T-cell (primary cell): ENCODE data around the gene DTNB. TPM values are rescaled to one million over a fixed set of nuclear protein-coding genes. Genes with fewer than 3 reads are reported as not detected.

ENCODE experiments used
- ATAC-seq, 4 experiments: fragments of 200-7000 bp in 3 of 4; fragments of 150-1000 bp in 1 of 4; cut with Tn5 transposase; replicated peaks in 1 of 4; 1 replicate in 3 of 4; 2 replicates in 1 of 4; pipeline ENCODE4 v1.10.0; 2021; ENCODE audit warnings: moderate library complexity in 3 of 4, mild to moderate bottlenecking in 2 of 4, moderate number of reproducible peaks in 1 of 4
- CTCF ChIA-PET, 2 donors: fragments of 300-600 bp; sonication (Branson Sonifier 250); formaldehyde crosslinking; loops; one replicate each; lab custom pipeline; 2022; ENCODE audit warnings: antibody characterized with exemption in 2 of 2; lab: Charles Lee
- POLR2A ChIA-PET, 2 donors: fragments of 300-600 bp; sonication (Branson Sonifier 250); formaldehyde crosslinking; loops; one replicate each; lab custom pipeline; 2022; ENCODE audit warnings: antibody characterized with exemption in 2 of 2; lab: Charles Lee
- DNase-seq, 35 experiments: peaks; one replicate each; pipeline versions ENCODE4 v3.0.0 to v3.0.0-alpha.2; 2013 to 2023
- H3K27ac ChIP-seq: one replicate; pipeline ENCODE4 v1.5.1; 2013; ENCODE audit warnings: low read length
- H3K27me3 ChIP-seq, 2 experiments: replicated peaks in 1 of 2; 1 replicate in 1 of 2; 2 replicates in 1 of 2; pipeline versions ENCODE4 v1.6.1 to v1.7.0; 2013; ENCODE audit warnings: low read length in 1 of 2, mixed read lengths in 1 of 2; ENCODE audit not compliant: control insufficient read depth in 2 of 2, insufficient read depth in 2 of 2; ENCODE audit errors: extremely low read depth in 1 of 2
- H3K36me3 ChIP-seq, 2 donors: 1 replicate in 1 of 2; 2 replicates in 1 of 2; pipeline versions ENCODE4 v1.6.1 to v1.7.0; 2013; ENCODE audit warnings: low read length in 1 of 2; ENCODE audit not compliant: control insufficient read depth in 2 of 2, insufficient read depth in 1 of 2; ENCODE audit errors: extremely low read depth in 1 of 2
- H3K4me1 ChIP-seq, 2 experiments: 1 replicate in 1 of 2; 2 replicates in 1 of 2; pipeline versions ENCODE4 v1.6.1 to v1.7.0; 2013; ENCODE audit warnings: low read length in 2 of 2, mixed read lengths in 1 of 2; ENCODE audit not compliant: insufficient read depth in 2 of 2, control insufficient read depth in 1 of 2; ENCODE audit errors: extremely low read depth in 1 of 2
- H3K4me3 ChIP-seq, 2 donors: 1 replicate in 1 of 2; 2 replicates in 1 of 2; pipeline versions ENCODE4 v1.5.1 to v1.7.0; 2013; ENCODE audit warnings: mild to moderate bottlenecking in 2 of 2, low read length in 1 of 2, moderate library complexity in 1 of 2; ENCODE audit not compliant: control insufficient read depth in 1 of 2; ENCODE audit errors: extremely low read depth in 1 of 2
- H3K9me3 ChIP-seq: 2 replicates; pipeline ENCODE4 v1.7.0; 2013
- H3K27ac Mint-ChIP-seq, 2 donors: one replicate each; pipeline ENCODE4 v1.8.0; 2020 to 2021; ENCODE audit warnings: mild to moderate bottlenecking in 2 of 2, mixed read lengths in 2 of 2
- H3K27me3 Mint-ChIP-seq, 2 donors: one replicate each; pipeline ENCODE4 v1.8.0; 2021 to 2022; ENCODE audit warnings: mixed read lengths in 2 of 2
- H3K36me3 Mint-ChIP-seq: one replicate; pipeline ENCODE4 v1.8.0; 2021; ENCODE audit warnings: mixed read lengths
- H3K4me1 Mint-ChIP-seq, 3 donors: one replicate each; pipeline ENCODE4 v1.8.0; 2020 to 2022; ENCODE audit warnings: mixed read lengths in 3 of 3, mild to moderate bottlenecking in 1 of 3
- H3K4me3 Mint-ChIP-seq, 3 donors: one replicate each; pipeline ENCODE4 v1.8.0; 2020 to 2022; ENCODE audit warnings: mild to moderate bottlenecking in 3 of 3, mixed read lengths in 3 of 3, moderate library complexity in 3 of 3
- H3K9me3 Mint-ChIP-seq, 3 donors: one replicate each; pipeline ENCODE4 v1.8.0; 2020 to 2022; ENCODE audit warnings: mixed read lengths in 3 of 3
- WGBS: methylation state at CpG from one replicate; pipeline ENCODE4 v1.1.5; 2013; ENCODE audit warnings: missing lambda C conversion rate; ENCODE audit not compliant: insufficient coverage; 5-methylcytosine and 5-hydroxymethylcytosine counted together
- total RNA-seq, 35 experiments: library from RNA in 6 of 35; stranded (reverse) in 6 of 35; fragments of 120-200 nt in 1 of 35; gene quantifications; one replicate each; pipeline versions ENCODE4 v1.2.1 to v1.2.4 and lab custom pipeline; 2013 to 2026

Gene DTNB
- total RNA-seq, 5 donors from 2014 or later (not counting 1 experiment from before 2014, with no cell fraction given) = 33.4 to 45.7 (median 39.6) TPM

GRCh38 chr2:25339211-25339674 lies 334.1 kb downstream of the DTNB start:
- Mint-ChIP-seq H3K27me3 (no peaks in the 10 kb centered on the region), H3K36me3 (no peaks in the 10 kb centered on the region), H3K9me3 (no peaks in the 10 kb centered on the region), H3K4me1 (peaks cover 54 to 57% (median 55%) of the 10 kb centered on the region in 3 donors), H3K27ac (peak overlapping the region; percentile 24 to 95), H3K4me3 (peak overlapping the region; percentile 57 to 77 (median 71))
- no peak for DNase-seq
- ChIA-PET POLR2A (no interaction called here), CTCF (interaction anchor here (1.1 to 1.4 kb wide), 2 partner anchors 30 to 66 kb away, joined by 3 to 4 read pairs; no protein-coding TSS in a partner anchor)
- Histone ChIP-seq H3K27me3 (peaks cover 0 to 3% of the 10 kb centered on the region in 2 experiments), H3K4me3 (no peak overlapping the region), H3K36me3 (no peaks in the 10 kb centered on the region), H3K27ac (no peak overlapping the region), H3K9me3 (no peaks in the 10 kb centered on the region), H3K4me1 (peaks cover 41 to 68% of the 10 kb centered on the region in 2 experiments)
- 95% methylated on average over 6 of the region's 8 CpGs for WGBS
- no peak for ATAC-seq

GRCh38 chr2:25338401-25338800 lies 335.0 kb downstream of the DTNB start:
- Mint-ChIP-seq H3K9me3 (no peaks in the 10 kb centered on the region), H3K27me3 (no peaks in the 10 kb centered on the region), H3K4me1 (peaks cover 60 to 65% (median 62%) of the 10 kb centered on the region in 3 donors), H3K4me3 (peak overlapping the region in 2 of 3 donors; percentile 9 to 57), H3K36me3 (no peaks in the 10 kb centered on the region), H3K27ac (peak overlapping the region; percentile 93 to 95)
- ATAC-seq (no peak), DNase-seq (no peak)
- Histone ChIP-seq H3K9me3 (no peaks in the 10 kb centered on the region), H3K27me3 (peaks cover 0 to 2% of the 10 kb centered on the region in 2 experiments), H3K4me1 (peaks cover 45 to 77% of the 10 kb centered on the region in 2 experiments), H3K36me3 (no peaks in the 10 kb centered on the region), H3K27ac (no peak overlapping the region), H3K4me3 (no peak overlapping the region)
- CTCF ChIA-PET = interaction anchor here in 1 of 2 donors (2.0 kb wide), 1 partner anchor 38 kb away, joined by 6 read pairs; no protein-coding TSS in a partner anchor
- POLR2A ChIA-PET = no interaction called here
- 93% methylated on average over 11 of the region's 13 CpGs for WGBS

GRCh38 chr2:25337891-25338290 lies 335.5 kb downstream of the DTNB start:
- H3K4me1 ChIP-seq = peaks cover 45 to 77% of the 10 kb centered on the region in 2 experiments
- no peak overlapping the region for H3K27ac ChIP-seq
- no peak for DNase-seq
- Mint-ChIP-seq H3K9me3 (no peaks in the 10 kb centered on the region), H3K4me1 (peaks cover 64 to 68% (median 66%) of the 10 kb centered on the region in 3 donors), H3K27ac (peak overlapping the region; percentile 93 to 95), H3K36me3 (no peaks in the 10 kb centered on the region), H3K27me3 (no peaks in the 10 kb centered on the region), H3K4me3 (peak overlapping the region in 2 of 3 donors; percentile 11 to 57)
- no peak for ATAC-seq
- POLR2A ChIA-PET = no interaction called here
- 87% methylated on average over 4 of the region's 7 CpGs for WGBS
- CTCF ChIA-PET = interaction anchor here in 1 of 2 donors (2.0 kb wide), 1 partner anchor 39 kb away, joined by 6 read pairs; no protein-coding TSS in a partner anchor
- no peaks in the 10 kb centered on the region for H3K36me3 ChIP-seq
- H3K27me3 ChIP-seq = no peaks in the 10 kb centered on the region
- H3K4me3 ChIP-seq = no peak overlapping the region
- no peaks in the 10 kb centered on the region for H3K9me3 ChIP-seq

- ATAC-seq = peak in 3 of 4 experiments; percentile 21 to 42 (median 25)
- Histone ChIP-seq H3K9me3 (no peaks in the 10 kb centered on the region), H3K27me3 (no peaks in the 10 kb centered on the region), H3K36me3 (no peaks in the 10 kb centered on the region), H3K27ac (no peak overlapping the region), H3K4me3 (no peak overlapping the region), H3K4me1 (peaks cover 45 to 78% of the 10 kb centered on the region in 2 experiments)
- peaks cover 70 to 72% (median 70%) of the 10 kb centered on the region in 3 donors for H3K4me1 Mint-ChIP-seq
- H3K36me3 Mint-ChIP-seq = no peaks in the 10 kb centered on the region
- no peaks in the 10 kb centered on the region for H3K27me3 Mint-ChIP-seq
- peak overlapping the region; percentile 93 to 95 for H3K27ac Mint-ChIP-seq
- 55% methylated on average over 10 of the region's 10 CpGs for WGBS
- CTCF ChIA-PET = interaction anchor here (1.9 to 2.0 kb wide), 2 partner anchors 28 to 39 kb away, joined by 6 read pairs; no protein-coding TSS in a partner anchor
- peak overlapping the region; percentile 14 to 57 (median 39) for H3K4me3 Mint-ChIP-seq
- POLR2A ChIA-PET = no interaction called here
- no peaks in the 10 kb centered on the region for H3K9me3 Mint-ChIP-seq
- DNase-seq = peak in 3 of 35 experiments; percentile 10 to 40 (median 19)
Observed at GRCh38 chr2:25337276-25337675, 336.1 kb downstream of the DTNB start.

GRCh38 chr2:25336383-25336841 lies 337.0 kb downstream of the DTNB start:
- no peak for ATAC-seq
- Histone ChIP-seq H3K36me3 (peaks cover 0 to under 1% of the 10 kb centered on the region in 2 donors), H3K4me1 (peaks cover 51 to 85% of the 10 kb centered on the region in 2 experiments), H3K27me3 (no peaks in the 10 kb centered on the region), H3K9me3 (no peaks in the 10 kb centered on the region), H3K27ac (peak overlapping the region; percentile 42), H3K4me3 (no peak overlapping the region)
- Mint-ChIP-seq H3K4me3 (peak overlapping the region in 1 of 3 donors; percentile 57), H3K36me3 (no peaks in the 10 kb centered on the region), H3K4me1 (peaks cover 79 to 81% (median 79%) of the 10 kb centered on the region in 3 donors), H3K27ac (peak overlapping the region; percentile 93 to 95), H3K27me3 (no peaks in the 10 kb centered on the region), H3K9me3 (no peaks in the 10 kb centered on the region)
- ChIA-PET CTCF (interaction anchor here (1.9 to 2.0 kb wide), 2 partner anchors 27 to 40 kb away, joined by 6 read pairs; no protein-coding TSS in a partner anchor), POLR2A (interaction anchor here in 1 of 2 donors (0.6 kb wide), 1 partner anchor 87 kb away, joined by 4 read pairs; no protein-coding TSS in a partner anchor)
- DNase-seq = no peak
- 93% methylated on average over 7 of the region's 10 CpGs for WGBS

- Histone ChIP-seq H3K9me3 (no peaks in the 10 kb centered on the region), H3K4me1 (peaks cover 52 to 90% of the 10 kb centered on the region in 2 experiments), H3K27ac (no peak overlapping the region), H3K4me3 (no peak overlapping the region), H3K27me3 (no peaks in the 10 kb centered on the region), H3K36me3 (peaks cover 0 to 5% of the 10 kb centered on the region in 2 donors)
- H3K27ac Mint-ChIP-seq = peak overlapping the region in 1 of 2 donors; percentile 95
- ATAC-seq = no peak
- no peaks in the 10 kb centered on the region for H3K27me3 Mint-ChIP-seq
- ChIA-PET CTCF (interaction anchor here in 1 of 2 donors (1.9 kb wide), 1 partner anchor 27 kb away, joined by 6 read pairs; no protein-coding TSS in a partner anchor), POLR2A (interaction anchor here in 1 of 2 donors (0.6 kb wide), 2 partner anchors 86 to 762 kb away, joined by 4 to 6 read pairs; no protein-coding TSS in a partner anchor)
- 79% methylated on average over 3 of the region's 6 CpGs for WGBS
- no peak for DNase-seq
- peaks cover 4% of the 10 kb centered on the region for H3K36me3 Mint-ChIP-seq
- H3K4me3 Mint-ChIP-seq = peak overlapping the region in 1 of 3 donors; percentile 68
- H3K4me1 Mint-ChIP-seq = peaks cover 83 to 85% (median 83%) of the 10 kb centered on the region in 3 donors
- no peaks in the 10 kb centered on the region for H3K9me3 Mint-ChIP-seq
Observed at GRCh38 chr2:25335971-25336370, 337.4 kb downstream of the DTNB start.
